ENCODE measurements around the gene MAP3K5.

The MAP3K5 gene

GRCh38 chr6:136604928-136605510 lies 187.3 kb downstream of the MAP3K5 start:
- no peak for TF ChIP-seq CTCF (conservative IDR thresholded peaks at IDR 0.05; ENCODE audit: low read depth)
- no peak overlapping the region for H3K27ac ChIP-seq
- POLR2A ChIA-PET (ENCODE audit: low non-redundant PET): no interaction called here
- DNase-seq (ENCODE audit: low spot score): no peak
- CTCF ChIA-PET: no interaction called here

DNA sequence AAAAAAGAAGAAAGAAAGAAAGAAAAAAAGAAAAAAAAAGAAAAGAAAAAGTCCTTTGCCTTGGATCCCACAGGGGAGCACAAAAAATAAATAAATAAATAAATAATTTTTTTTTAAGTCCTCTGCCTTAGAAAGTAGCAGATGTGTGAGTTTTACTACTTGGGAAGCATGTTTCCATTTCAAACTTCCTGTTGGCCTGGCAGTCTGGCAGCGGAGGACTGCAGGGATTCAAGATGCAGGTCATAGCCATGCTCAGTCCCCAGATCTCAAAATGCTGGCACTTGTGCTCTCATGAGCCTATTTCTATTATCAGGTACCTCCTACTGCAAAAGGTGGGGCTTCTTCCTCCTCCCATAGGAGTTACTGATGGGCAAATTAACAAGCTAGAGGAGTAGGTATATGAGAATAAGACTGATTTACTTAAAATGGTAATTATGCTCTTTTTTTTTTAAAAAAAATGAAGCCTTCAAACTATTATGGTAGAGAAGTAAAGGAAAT lies 187.9 kb downstream of the MAP3K5 start:
- TF ChIP-seq CTCF (conservative IDR thresholded peaks at IDR 0.05; ENCODE audit: low read depth): no peak
- ChIA-PET CTCF (interaction anchor here (0.9 kb wide), 1 partner anchor 11 kb away, joined by 3 read pairs; no protein-coding TSS in a partner anchor), POLR2A (ENCODE audit: low non-redundant PET) (no interaction called here)
- H3K27ac ChIP-seq: no peak overlapping the region
- no peak for DNase-seq (ENCODE audit: low spot score)

DNA sequence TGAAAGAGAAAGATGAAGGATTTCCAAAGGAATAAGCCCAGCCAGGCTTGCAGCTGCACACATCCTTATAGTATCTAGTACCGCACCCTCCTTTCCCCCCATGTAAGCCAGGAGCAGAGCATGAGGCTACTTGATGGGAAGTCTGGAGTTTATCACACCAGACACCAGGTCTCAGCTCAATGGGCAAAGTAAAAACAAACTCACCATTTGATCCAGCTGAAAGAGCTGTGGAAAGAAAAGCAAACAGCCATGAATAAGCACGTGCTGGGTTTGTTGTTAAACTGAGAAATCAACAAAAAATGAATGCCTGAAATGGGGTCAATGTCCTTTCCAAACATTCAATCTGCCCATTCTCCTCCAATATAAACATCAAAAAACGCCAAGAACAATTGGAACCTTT lies 191.5 kb downstream of the MAP3K5 start:
- TF ChIP-seq CTCF (conservative IDR thresholded peaks at IDR 0.05; ENCODE audit: low read depth): no peak
- ChIA-PET CTCF (no interaction called here), POLR2A (ENCODE audit: low non-redundant PET) (no interaction called here)
- H3K27ac ChIP-seq: no peak overlapping the region
- DNase-seq (ENCODE audit: low spot score): no peak

DNA sequence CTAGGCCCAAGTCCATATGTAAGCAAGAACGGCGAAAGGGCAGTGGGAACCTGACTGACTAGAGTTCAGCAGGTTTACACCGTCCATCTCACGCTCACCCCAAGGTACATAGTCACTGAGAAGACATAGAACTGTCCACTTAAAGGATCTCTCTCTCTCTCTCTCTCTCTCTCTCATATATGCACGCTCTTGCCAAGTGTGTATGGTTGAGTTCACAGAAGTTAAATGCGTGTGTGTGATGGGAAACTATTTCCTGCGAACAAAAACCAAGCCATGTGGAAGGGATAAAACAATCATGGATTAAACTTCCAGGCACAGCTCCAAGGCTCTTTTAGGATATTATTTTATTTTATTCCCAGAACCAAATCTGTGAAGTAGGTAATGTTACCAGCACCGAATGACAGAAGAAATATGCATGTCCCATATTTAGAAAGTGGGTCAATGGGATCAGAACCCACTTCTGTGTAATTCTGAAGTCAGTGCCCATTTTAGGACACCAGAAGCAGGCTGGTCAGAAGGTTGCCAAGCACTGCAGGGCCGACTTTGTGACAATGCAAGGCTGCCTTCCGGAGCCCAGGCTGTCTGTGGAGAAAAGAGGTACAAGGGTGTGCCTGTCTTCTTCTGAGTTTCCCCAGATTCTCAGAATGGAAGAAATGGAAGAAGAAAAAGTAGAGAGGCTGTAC lies 192.8 kb downstream of the MAP3K5 start:
- POLR2A ChIA-PET (ENCODE audit: low non-redundant PET): no interaction called here
- no peak for TF ChIP-seq CTCF (conservative IDR thresholded peaks at IDR 0.05; ENCODE audit: low read depth)
- no peak for DNase-seq (ENCODE audit: low spot score)
- H3K27ac ChIP-seq: no peak overlapping the region
- CTCF ChIA-PET: no interaction called here

DNA sequence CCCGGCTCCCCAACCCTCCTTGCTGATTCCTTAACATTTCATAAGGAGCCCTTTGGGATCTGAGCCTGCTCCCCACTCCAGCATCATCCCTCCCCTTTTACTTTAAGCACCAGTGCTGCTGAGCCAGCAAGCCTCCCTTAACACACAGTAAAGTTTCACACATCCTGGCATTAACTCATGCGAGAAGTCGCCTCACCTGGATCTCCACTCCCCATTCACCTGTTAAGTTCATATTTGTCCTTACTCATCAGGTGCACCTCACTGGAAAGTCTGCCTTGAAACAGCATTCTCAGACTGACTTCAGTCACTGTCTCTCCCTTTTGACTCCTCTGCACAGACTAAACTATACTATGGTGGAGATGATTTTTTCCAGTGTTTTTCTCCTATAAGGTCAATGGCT lies 194.2 kb downstream of the MAP3K5 start:
- no peak for TF ChIP-seq CTCF (conservative IDR thresholded peaks at IDR 0.05; ENCODE audit: low read depth)
- ChIA-PET CTCF (no interaction called here), POLR2A (ENCODE audit: low non-redundant PET) (no interaction called here)
- no peak for DNase-seq (ENCODE audit: low spot score)
- H3K27ac ChIP-seq: no peak overlapping the region

DNA sequence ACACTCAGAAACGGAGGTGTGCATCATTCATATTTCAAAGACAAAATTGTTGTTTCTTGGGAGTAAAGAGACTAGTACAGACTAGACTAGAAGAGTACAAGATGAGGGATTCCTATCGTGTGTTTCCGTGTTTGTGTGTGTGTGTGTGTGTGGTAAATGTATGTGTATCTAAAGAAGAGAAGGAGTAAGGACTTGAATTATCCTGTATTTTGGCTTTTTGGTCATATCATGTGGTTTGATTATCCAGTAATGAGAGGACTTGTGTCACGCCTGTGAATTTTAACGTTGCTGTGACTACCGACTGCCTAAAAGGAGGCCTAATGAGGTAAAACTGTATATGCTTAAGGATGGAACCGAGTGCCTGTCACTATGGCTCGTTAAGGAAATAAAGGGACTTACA lies 197.6 kb downstream of the MAP3K5 start:
- CTCF ChIA-PET: interaction anchor here (0.6 to 1.7 kb wide), 2 partner anchors 8 to 198 kb away, joined by 3 to 4 read pairs; partner anchors contain the start of gene MAP3K5
- no peak for DNase-seq (ENCODE audit: low spot score)
- H3K27ac ChIP-seq: no peak overlapping the region
- POLR2A ChIA-PET (ENCODE audit: low non-redundant PET): no interaction called here
- no peak for TF ChIP-seq CTCF (conservative IDR thresholded peaks at IDR 0.05; ENCODE audit: low read depth)
